ENCODE results near the gene TMEM63B. TPM values are rescaled to one million over a fixed set of nuclear protein-coding genes. Genes with fewer than 3 reads are reported as not detected.
"Not testable (repeated sequence)": the region's sequence is repeated elsewhere in the genome, so short reads cannot be mapped to it uniquely, and the experiment has no call there.

TMEM63B gene
- polyA plus RNA-seq, 3 donors: 1.3 to 25.7 (median 1.9) TPM

GRCh38 chr6:44180406-44180805 lies 53.1 kb downstream of the TMEM63B start:
- peaks cover 11 to 13% of the 10 kb centered on the region in 2 donors for H3K4me1 ChIP-seq (ENCODE audit: control insufficient read depth in 1 of 2, insufficient read depth in 2 of 2, low read length in 2 of 2)
- intact Hi-C loops (cut with micrococcal nuclease): no loop called here
- H3K79me2 ChIP-seq (ENCODE audit: insufficient read depth, low read length): no peaks in the 10 kb centered on the region
- Mint-ChIP-seq H3K9me3 (no peaks in the 10 kb centered on the region), H3K4me3 (no peak overlapping the region), H3K36me3 (no peaks in the 10 kb centered on the region), H3K27me3 (ENCODE audit: low read depth in 3 of 3) (peaks cover 5 to 9% (median 8%) of the 10 kb centered on the region in 3 donors), H3K27ac (peak overlapping the region in 1 of 7 donors; percentile 51), H3K4me1 (peaks cover 14% of the 10 kb centered on the region)
- H3K27me3 ChIP-seq (ENCODE audit: control insufficient read depth in 2 of 2, insufficient read depth in 2 of 2, low read length in 2 of 2): no peaks in the 10 kb centered on the region
- no peak overlapping the region for H3K27ac ChIP-seq (ENCODE audit: low read depth in 1 of 2, low read length in 2 of 2)
- H3K4me3 ChIP-seq (replicated peaks in 1 of 3; ENCODE audit: low read depth in 2 of 3, low read length in 3 of 3): no peak overlapping the region
- no peak overlapping the region for H3K9ac ChIP-seq (ENCODE audit: insufficient read depth, low read length, poor library complexity, severe bottlenecking)
- H3K4me2 ChIP-seq (replicated peaks; ENCODE audit: extremely low read depth, low read length, poor library complexity, severe bottlenecking): no peak overlapping the region
- WGBS (ENCODE audit: insufficient coverage): no CpG with 5 or more reads among the region's 4 CpGs
- DNase-seq: no peak
- no peaks in the 10 kb centered on the region for H3K9me3 ChIP-seq (replicated peaks in 1 of 2; ENCODE audit: control insufficient read depth in 1 of 2, insufficient read depth in 1 of 2, low read length in 2 of 2)
- H3K36me3 ChIP-seq (replicated peaks in 1 of 2; ENCODE audit: control insufficient read depth in 1 of 2, insufficient read depth in 2 of 2, low read length in 2 of 2): no peaks in the 10 kb centered on the region
- no peaks in the 10 kb centered on the region for H4K20me1 ChIP-seq (ENCODE audit: insufficient read depth, low read length)
- no peak for TF ChIP-seq CTCF (IDR thresholded peaks at IDR 0.05)
- no peak overlapping the region for H2AFZ ChIP-seq (ENCODE audit: insufficient read depth, low read depth, low read length, poor library complexity, severe bottlenecking)

- peaks cover 5 to 9% (median 9%) of the 10 kb centered on the region in 3 donors for H3K27me3 Mint-ChIP-seq (ENCODE audit: low read depth in 3 of 3)
- DNase-seq: no peak
- WGBS (ENCODE audit: insufficient coverage): 81% methylated on average over 2 of the region's 4 CpGs
These were observed 53.5 kb downstream of the TMEM63B start for GRCh38 chr6:44180886-44181285.

GRCh38 chr6:44181784-44182183 lies 54.4 kb downstream of the TMEM63B start:
- H3K4me1 Mint-ChIP-seq: peaks cover 11% of the 10 kb centered on the region
- H3K27ac Mint-ChIP-seq; intact Hi-C loops (cut with micrococcal nuclease); H3K4me1 ChIP-seq (ENCODE audit: control insufficient read depth in 1 of 2, insufficient read depth in 2 of 2, low read length in 2 of 2); H3K4me3 ChIP-seq (replicated peaks in 1 of 3; ENCODE audit: low read depth in 2 of 3, low read length in 3 of 3); H3K79me2 ChIP-seq (ENCODE audit: insufficient read depth, low read length); H3K9ac ChIP-seq (ENCODE audit: insufficient read depth, low read length, poor library complexity, severe bottlenecking); H3K9me3 ChIP-seq (replicated peaks in 1 of 2; ENCODE audit: control insufficient read depth in 1 of 2, insufficient read depth in 1 of 2, low read length in 2 of 2); H3K36me3 ChIP-seq (replicated peaks in 1 of 2; ENCODE audit: control insufficient read depth in 1 of 2, insufficient read depth in 2 of 2, low read length in 2 of 2); H3K27me3 Mint-ChIP-seq (ENCODE audit: low read depth in 3 of 3); H3K27me3 ChIP-seq (ENCODE audit: control insufficient read depth in 2 of 2, insufficient read depth in 2 of 2, low read length in 2 of 2); H3K4me2 ChIP-seq (replicated peaks; ENCODE audit: extremely low read depth, low read length, poor library complexity, severe bottlenecking); H3K4me3 Mint-ChIP-seq; H3K9me3 Mint-ChIP-seq; H3K27ac ChIP-seq (ENCODE audit: low read depth in 1 of 2, low read length in 2 of 2); H3K36me3 Mint-ChIP-seq; H2AFZ ChIP-seq (ENCODE audit: insufficient read depth, low read depth, low read length, poor library complexity, severe bottlenecking); H4K20me1 ChIP-seq (ENCODE audit: insufficient read depth, low read length); DNase-seq: not testable (repeated sequence)

More at GRCh38 chr6:44180886-44181285, 53.5 kb downstream of the TMEM63B start:
- H3K9ac ChIP-seq (ENCODE audit: insufficient read depth, low read length, poor library complexity, severe bottlenecking): no peak overlapping the region
- no peaks in the 10 kb centered on the region for H3K27me3 ChIP-seq (ENCODE audit: control insufficient read depth in 2 of 2, insufficient read depth in 2 of 2, low read length in 2 of 2)
- H2AFZ ChIP-seq (ENCODE audit: insufficient read depth, low read depth, low read length, poor library complexity, severe bottlenecking): no peak overlapping the region
- no peaks in the 10 kb centered on the region for H3K36me3 ChIP-seq (replicated peaks in 1 of 2; ENCODE audit: control insufficient read depth in 1 of 2, insufficient read depth in 2 of 2, low read length in 2 of 2)
- no peak overlapping the region for H3K4me2 ChIP-seq (replicated peaks; ENCODE audit: extremely low read depth, low read length, poor library complexity, severe bottlenecking)
- H3K36me3 Mint-ChIP-seq: no peaks in the 10 kb centered on the region
- H3K4me1 Mint-ChIP-seq: peaks cover 15% of the 10 kb centered on the region
- no peak overlapping the region for H3K27ac Mint-ChIP-seq
- peaks cover 11 to 13% of the 10 kb centered on the region in 2 donors for H3K4me1 ChIP-seq (ENCODE audit: control insufficient read depth in 1 of 2, insufficient read depth in 2 of 2, low read length in 2 of 2)
- no peak overlapping the region for H3K27ac ChIP-seq (ENCODE audit: low read depth in 1 of 2, low read length in 2 of 2)
- H3K9me3 Mint-ChIP-seq: no peaks in the 10 kb centered on the region
- no peak overlapping the region for H3K4me3 Mint-ChIP-seq
- H3K9me3 ChIP-seq (replicated peaks in 1 of 2; ENCODE audit: control insufficient read depth in 1 of 2, insufficient read depth in 1 of 2, low read length in 2 of 2): no peaks in the 10 kb centered on the region
- TF ChIP-seq CTCF (IDR thresholded peaks at IDR 0.05): no peak
- H3K4me3 ChIP-seq (replicated peaks in 1 of 3; ENCODE audit: low read depth in 2 of 3, low read length in 3 of 3): no peak overlapping the region
- intact Hi-C loops (cut with micrococcal nuclease): no loop called here
- H3K79me2 ChIP-seq (ENCODE audit: insufficient read depth, low read length): no peaks in the 10 kb centered on the region
- no peaks in the 10 kb centered on the region for H4K20me1 ChIP-seq (ENCODE audit: insufficient read depth, low read length)
